ENCODE measurements around the gene PDE6C.

The PDE6C gene

GRCh38 chr10:93595378-93596161, 16.8 kb upstream of the PDE6C start:
- peak; percentile 38 for DNase-seq

- no peak for DNase-seq
Measured at GRCh38 chr10:93596539-93596938, 15.8 kb upstream of the PDE6C start.

- DNase-seq, result no peak
Measured at GRCh38 chr10:93597075-93597599, 15.2 kb upstream of the PDE6C start.

- no peak for DNase-seq
Measured at GRCh38 chr10:93598157-93598556, 14.2 kb upstream of the PDE6C start.

- DNase-seq, result no peak
Measured at GRCh38 chr10:93599335-93599734, 13.0 kb upstream of the PDE6C start.

GRCh38 chr10:93599778-93600177, 12.6 kb upstream of the PDE6C start:
- DNase-seq, result no peak

- peak; percentile 35 for DNase-seq
Measured at GRCh38 chr10:93600446-93601145, 11.7 kb upstream of the PDE6C start.

- no peak for DNase-seq
Measured at GRCh38 chr10:93601146-93601773, 11.1 kb upstream of the PDE6C start, which contains the start of gene RBP4. Gene RBP4, minus strand, starts transcription at chr10:93601235. Its CDS starts 207 bp downstream, at chr10:93601028.

- DNase-seq, result no peak
Measured at GRCh38 chr10:93601774-93602162, 10.6 kb upstream of the PDE6C start.

- DNase-seq, result no peak
Measured at GRCh38 chr10:93603023-93603422, 9.3 kb upstream of the PDE6C start.

- no peak for DNase-seq
Measured at GRCh38 chr10:93604146-93604545, 8.2 kb upstream of the PDE6C start.

- no peak for DNase-seq
Measured at GRCh38 chr10:93608421-93608820, 3.9 kb upstream of the PDE6C start.

GRCh38 chr10:93613126-93613525, 789 bp downstream of the PDE6C start:
- no peak for DNase-seq

- DNase-seq, result no peak
Measured at GRCh38 chr10:93614101-93614825, 1.9 kb downstream of the PDE6C start.

GRCh38 chr10:93615576-93616235, 3.4 kb downstream of the PDE6C start:
- DNase-seq, result no peak

GRCh38 chr10:93620925-93621324, 8.6 kb downstream of the PDE6C start:
- DNase-seq, result no peak

- DNase-seq, result no peak
Measured at GRCh38 chr10:93622942-93623341, 10.6 kb downstream of the PDE6C start.

GRCh38 chr10:93628858-93629257, 16.5 kb downstream of the PDE6C start:
- no peak for DNase-seq

GRCh38 chr10:93629647-93630305, 17.4 kb downstream of the PDE6C start:
- DNase-seq, result no peak

GRCh38 chr10:93630625-93631557, 18.6 kb downstream of the PDE6C start:
- DNase-seq, result no peak

- DNase-seq, result no peak
Measured at GRCh38 chr10:93639791-93640190, 27.5 kb downstream of the PDE6C start.

Data from fibroblast of skin of right biceps (primary cell).